A673 (cell line): Measurements from ENCODE around the gene RSL1D1.

Source experiments
- CTCF ChIP-seq: fragments of 300-800, 200-600 bp; sonication (generic); conservative IDR thresholded peaks from 2 replicates; pipeline ENCODE4 v1.5.1; 2017; ENCODE audit warnings: low read depth, mild to moderate bottlenecking, antibody characterized with exemption, low read length, moderate library complexity, mixed read lengths
- EZH2 ChIP-seq: fragments of 200-600 bp; sonication (generic); IDR thresholded peaks from 2 replicates; pipeline ENCODE4 v1.6.1; 2017; ENCODE audit warnings: borderline replicate concordance, low read depth, mild to moderate bottlenecking, mixed read lengths, antibody characterized with exemption, low read length; ENCODE audit not compliant: poor library complexity, severe bottlenecking

GRCh38 chr16:11835309-11835708, 16.0 kb downstream of the RSL1D1 start:
- TF ChIP-seq CTCF (no peak), EZH2 (no peak)
